H1 (cell line): ENCODE measurements around the gene PTBP3. TPM values are rescaled to one million over a fixed set of nuclear protein-coding genes. Genes with fewer than 3 reads are reported as not detected.

ENCODE experiments used
- CTCF ChIA-PET: fragments of 300-600 bp; sonication (Branson Sonifier 250); formaldehyde crosslinking; loops from one replicate; lab custom pipeline; 2021; ENCODE audit not compliant: partially characterized antibody; lab: Charles Lee
- POLR2A ChIA-PET: fragments of 300-600 bp; sonication (Branson Sonifier 250); formaldehyde crosslinking; loops from one replicate; lab custom pipeline; 2021; ENCODE audit warnings: inconsistent platforms; ENCODE audit not compliant: partially characterized antibody; lab: Charles Lee
- DNase-seq, 2 experiments: peaks; one replicate each; pipeline versions ENCODE4 v3.0.0 to v3.0.0-alpha.2; 2010 to 2022; ENCODE audit warnings: low spot score in 2 of 2, low read depth in 1 of 2, mixed read lengths in 1 of 2
- FAIRE-seq: peaks from 2 replicates; lab custom pipeline; 2011; peaks lifted over from hg19 to GRCh38; lab: Jason Lieb, UNC
- H2AFZ ChIP-seq: 2 replicates; pipeline ENCODE4 v1.8.1; 2012; ENCODE audit warnings: low read length, inconsistent platforms
- H2AK5ac ChIP-seq: 2 replicates; pipeline ENCODE4 v1.6.1; 2013; ENCODE audit warnings: low read depth, low read length
- H2BK120ac ChIP-seq: replicated peaks from 2 replicates; pipeline ENCODE3; 2013; ENCODE audit warnings: low read depth, low read length, inconsistent platforms
- H2BK12ac ChIP-seq: 2 replicates; pipeline ENCODE4 v1.6.1; 2013; ENCODE audit warnings: low read depth, low read length
- H2BK15ac ChIP-seq: 2 replicates; pipeline ENCODE4 v1.6.1; 2013; ENCODE audit warnings: low read length
- H2BK20ac ChIP-seq: 2 replicates; pipeline ENCODE4 v1.6.1; 2013; ENCODE audit warnings: low read length
- H2BK5ac ChIP-seq: 2 replicates; pipeline ENCODE4 v1.6.1; 2013; ENCODE audit warnings: low read depth, low read length
- H3K14ac ChIP-seq: 2 replicates; pipeline ENCODE4 v1.6.1; 2013; ENCODE audit warnings: inconsistent platforms; ENCODE audit not compliant: insufficient read length
- H3K18ac ChIP-seq: 2 replicates; pipeline ENCODE4 v1.6.1; 2013; ENCODE audit warnings: low read length; ENCODE audit errors: extremely low read depth
- H3K23ac ChIP-seq: 2 replicates; pipeline ENCODE4 v1.6.1; 2013; ENCODE audit warnings: inconsistent platforms; ENCODE audit not compliant: insufficient read length
- H3K23me2 ChIP-seq: 2 replicates; pipeline ENCODE4 v1.6.1; 2013; ENCODE audit warnings: low read depth, low read length
- H3K27ac ChIP-seq: 2 replicates; pipeline ENCODE4 v1.6.1; 2011; ENCODE audit warnings: low read depth, low read length, inconsistent platforms
- H3K27me3 ChIP-seq, 4 experiments: replicated peaks in 1 of 4; 1 replicate in 1 of 4; 2 replicates in 3 of 4; pipeline versions ENCODE4 v1.6.1 to v1.8.1; 2011 to 2013; ENCODE audit warnings: low read length in 3 of 4, mild to moderate bottlenecking in 3 of 4, inconsistent platforms in 2 of 4, mixed read lengths in 2 of 4, moderate library complexity in 1 of 4; ENCODE audit not compliant: control insufficient read depth in 3 of 4, insufficient read depth in 3 of 4; ENCODE audit errors: extremely low read depth in 1 of 4
- H3K36me3 ChIP-seq, 4 experiments: 2 replicates each; pipeline versions ENCODE4 v1.6.1 to v1.8.1; 2011 to 2013; ENCODE audit warnings: mild to moderate bottlenecking in 4 of 4, low read length in 3 of 4, moderate library complexity in 2 of 4, control low read depth in 1 of 4, inconsistent platforms in 1 of 4; ENCODE audit not compliant: insufficient read depth in 4 of 4, control insufficient read depth in 2 of 4
- H3K4ac ChIP-seq: replicated peaks from 2 replicates; pipeline ENCODE3; 2013; ENCODE audit warnings: low read length, low read depth, mixed read lengths, inconsistent platforms; ENCODE audit not compliant: insufficient read length
- H3K4me1 ChIP-seq, 4 experiments: replicated peaks in 1 of 4; 1 replicate in 1 of 4; 2 replicates in 3 of 4; pipeline versions ENCODE4 v1.6.1 to v1.8.1; 2011 to 2013; ENCODE audit warnings: low read length in 3 of 4, inconsistent platforms in 2 of 4, mixed read lengths in 1 of 4; ENCODE audit not compliant: insufficient read depth in 4 of 4, control insufficient read depth in 3 of 4
- H3K4me2 ChIP-seq, 2 experiments: 2 replicates each; pipeline versions ENCODE4 v1.6.1 to v1.8.1; 2011 to 2013; ENCODE audit warnings: low read depth in 2 of 2, low read length in 2 of 2, control low read depth in 1 of 2, inconsistent platforms in 1 of 2, mild to moderate bottlenecking in 1 of 2; ENCODE audit not compliant: insufficient read depth in 1 of 2
- H3K4me3 ChIP-seq, 4 experiments: fragments of 200-600, 300-600 bp in 1 of 4; sonication (generic), shearing (Covaris generic), sonication (Bioruptor Twin) in 1 of 4; 2 replicates each; pipeline versions ENCODE4 v1.5.1 to v1.8.1; 2011 to 2016; ENCODE audit warnings: low read length in 4 of 4, low read depth in 3 of 4, control low read depth in 2 of 4, inconsistent platforms in 2 of 4, mild to moderate bottlenecking in 2 of 4, mixed read lengths in 1 of 4, moderate library complexity in 1 of 4; ENCODE audit not compliant: insufficient read depth in 2 of 4; ENCODE audit errors: extremely low read depth in 1 of 4
- H3K56ac ChIP-seq: replicated peaks from 2 replicates; pipeline ENCODE3; 2013; ENCODE audit warnings: low read depth, mild to moderate bottlenecking, mixed read lengths, low read length, inconsistent platforms; ENCODE audit not compliant: insufficient read length
- H3K79me1 ChIP-seq: 2 replicates; pipeline ENCODE4 v1.6.1; 2013; ENCODE audit warnings: low read depth, low read length, control low read depth
- H3K79me2 ChIP-seq, 2 experiments: 2 replicates each; pipeline versions ENCODE4 v1.6.1 to v1.8.1; 2012 to 2013; ENCODE audit warnings: low read length in 2 of 2, mild to moderate bottlenecking in 2 of 2, inconsistent platforms in 1 of 2; ENCODE audit not compliant: insufficient read depth in 2 of 2, control insufficient read depth in 1 of 2
- H3K9ac ChIP-seq, 4 experiments: replicated peaks in 1 of 4; 1 replicate in 1 of 4; 2 replicates in 3 of 4; pipeline versions ENCODE4 v1.6.1 to v1.8.1; 2011 to 2013; ENCODE audit warnings: low read depth in 3 of 4, low read length in 3 of 4, control low read depth in 2 of 4, mild to moderate bottlenecking in 2 of 4, moderate library complexity in 2 of 4, inconsistent platforms in 1 of 4; ENCODE audit errors: extremely low read depth in 1 of 4
- H3K9me3 ChIP-seq, 2 experiments: 2 replicates each; pipeline versions ENCODE4 v1.6.1 to v1.8.1; 2012 to 2013; ENCODE audit warnings: mild to moderate bottlenecking in 2 of 2, moderate library complexity in 2 of 2, control low read depth in 1 of 2, inconsistent platforms in 1 of 2, low read depth in 1 of 2, low read length in 1 of 2, mixed read lengths in 1 of 2; ENCODE audit not compliant: insufficient read depth in 2 of 2
- H4K20me1 ChIP-seq, 2 experiments: replicated peaks in 1 of 2; 2 replicates each; pipeline versions ENCODE3 to v1.8.1; 2011 to 2013; ENCODE audit warnings: inconsistent platforms in 2 of 2, low read length in 2 of 2, mild to moderate bottlenecking in 1 of 2; ENCODE audit not compliant: insufficient read depth in 2 of 2, control insufficient read depth in 1 of 2
- H4K5ac ChIP-seq: 2 replicates; pipeline ENCODE4 v1.6.1; 2013; ENCODE audit warnings: low read length, low read depth, mixed read lengths, inconsistent platforms; ENCODE audit not compliant: insufficient read length
- H4K8ac ChIP-seq: 2 replicates; pipeline ENCODE4 v1.8.0; 2013; ENCODE audit warnings: mild to moderate bottlenecking, moderate library complexity, low read length, inconsistent platforms; ENCODE audit not compliant: insufficient read depth; ENCODE audit errors: extremely low read depth
- H4K91ac ChIP-seq: replicated peaks from 2 replicates; pipeline ENCODE3; 2013; ENCODE audit warnings: low read length, mixed read lengths, inconsistent platforms; ENCODE audit not compliant: insufficient read length
- FOSL1 ChIP-seq: IDR thresholded peaks from 2 replicates; pipeline ENCODE4 v1.6.1; 2011; ENCODE audit warnings: mild to moderate bottlenecking, low read depth, low read length, moderate library complexity; ENCODE audit not compliant: insufficient read depth
- GABPA ChIP-seq: IDR thresholded peaks from 2 replicates; pipeline ENCODE4 v1.6.1; 2011; ENCODE audit warnings: mild to moderate bottlenecking, low read length, moderate library complexity, borderline replicate concordance; ENCODE audit not compliant: insufficient read depth
- GTF2F1 ChIP-seq: IDR thresholded peaks from 2 replicates; pipeline ENCODE4 v1.6.1; 2012; ENCODE audit warnings: low read depth, low read length, improper control_type of control experiment, borderline replicate concordance
- HDAC2 ChIP-seq, 2 experiments: fragments of 300-600 bp in 1 of 2; sonication (generic) in 1 of 2; IDR thresholded peaks; 2 replicates each; pipeline ENCODE4 v1.6.1; 2011 to 2012; ENCODE audit warnings: low read depth in 2 of 2, low read length in 2 of 2, mild to moderate bottlenecking in 2 of 2, moderate library complexity in 2 of 2, borderline replicate concordance in 1 of 2, inconsistent platforms in 1 of 2
- JUND ChIP-seq: IDR thresholded peaks from 2 replicates; pipeline ENCODE4 v1.6.1; 2011; ENCODE audit warnings: mild to moderate bottlenecking, improper control_type of control experiment, low read length
- NANOG ChIP-seq: IDR thresholded peaks from 2 replicates; pipeline ENCODE4 v1.6.1; 2011; ENCODE audit warnings: low read length, low read depth, mild to moderate bottlenecking, inconsistent platforms; ENCODE audit not compliant: insufficient read depth, poor library complexity, severe bottlenecking
- POLR2A ChIP-seq, 2 experiments: IDR thresholded peaks; 1 replicate in 1 of 2; 2 replicates in 1 of 2; pipeline ENCODE4 v1.6.1; 2011; ENCODE audit warnings: low read depth in 2 of 2, low read length in 2 of 2, mild to moderate bottlenecking in 2 of 2; ENCODE audit errors: control extremely low read depth in 1 of 2
- RXRA ChIP-seq: IDR thresholded peaks from 2 replicates; pipeline ENCODE4 v1.6.1; 2011; ENCODE audit warnings: low read depth, mild to moderate bottlenecking, low read length, moderate library complexity; ENCODE audit not compliant: insufficient read depth
- SIN3A ChIP-seq, 2 experiments: IDR thresholded peaks in 1 of 2; conservative IDR thresholded peaks in 1 of 2; 2 replicates each; pipeline ENCODE4 v1.6.1; 2011 to 2012; ENCODE audit warnings: low read length in 2 of 2, improper control_type of control experiment in 1 of 2, low read depth in 1 of 2, mild to moderate bottlenecking in 1 of 2
- SUZ12 ChIP-seq: fragments of 200-600 bp; sonication (generic); IDR thresholded peaks from 2 replicates; pipeline ENCODE4 v1.6.1; 2012; ENCODE audit warnings: mild to moderate bottlenecking, inconsistent platforms, low read length, moderate library complexity, mixed read lengths
- TEAD4 ChIP-seq: IDR thresholded peaks from 2 replicates; pipeline ENCODE4 v1.6.1; 2012; ENCODE audit warnings: low read depth, low read length, inconsistent platforms, mixed read lengths
- ZNF274 ChIP-seq: IDR thresholded peaks from 2 replicates; pipeline ENCODE4 v1.7.0; 2012; ENCODE audit warnings: low read length, borderline replicate concordance; ENCODE audit errors: extremely low read depth
- WGBS, 2 experiments: shearing (Covaris generic) in 1 of 2; methylation state at CpG; one replicate each; pipeline versions ENCODE4 v1.1.6 to v1.1.7; 2013 to 2015; ENCODE audit warnings: low lambda C conversion rate in 2 of 2, mixed read lengths in 2 of 2, inconsistent platforms in 1 of 2, low coverage in 1 of 2, missing lambda C conversion rate in 1 of 2; ENCODE audit not compliant: insufficient replicate concordance in 2 of 2, insufficient coverage in 1 of 2, insufficient read length in 1 of 2; ENCODE audit errors: extremely low coverage in 1 of 2, missing lambda C conversion rate in 1 of 2; 5-methylcytosine and 5-hydroxymethylcytosine counted together
- polyA plus RNA-seq, 7 experiments: library from polyadenylated mRNA; depleted of rRNA in 3 of 7; stranded (reverse) in 5 of 7; unstranded in 2 of 7; fragments of >200 nt in 5 of 7; fragments of 200-250 nt in 2 of 7; gene quantifications; 1 replicate in 5 of 7; 2 replicates in 1 of 7; 4 replicates in 1 of 7; pipeline versions ENCODE4 v1.2.1 to v1.2.3, GENCODE V29; 2011 to 2013; ENCODE audit warnings: missing spikeins in 2 of 7, mixed read lengths in 2 of 7
- total RNA-seq: library from RNA; stranded (reverse); fragmentation: NEBNext Ultra II Directional; extraction: Animal tissue kit (Norgen Biotek cat#: 25700); gene quantifications from 2 replicates; pipeline ENCODE4 v1.2.1, GENCODE V29; 2021

PTBP3 gene
- total and polyA plus RNA-seq, 2 of the 8 experiments (the other 6 are each of a cell fraction or from before 2014, with no cell fraction given): 51.0 to 124 TPM

DNA sequence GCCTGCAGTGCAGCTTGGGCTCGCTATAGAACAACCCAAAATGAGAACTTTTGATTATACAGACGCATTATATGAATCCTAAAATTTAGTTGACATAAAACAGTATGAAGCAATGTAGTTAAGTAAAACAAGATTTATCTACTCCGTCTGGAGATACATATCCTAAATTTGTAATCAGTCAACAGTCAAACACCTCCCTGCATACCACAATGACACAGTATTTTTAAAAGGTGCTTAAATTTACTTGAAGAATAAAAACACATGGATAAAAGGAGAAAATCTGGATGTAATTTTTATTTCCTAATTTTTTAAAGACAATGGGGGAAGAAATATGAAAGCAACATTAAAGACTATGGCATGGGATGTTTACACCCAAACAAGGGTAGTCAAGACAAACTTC, 70.8 kb downstream of the PTBP3 start:
- Histone ChIP-seq H3K79me2 (no peaks in the 10 kb centered on the region), H2AK5ac (no peak overlapping the region), H3K23ac (no peak overlapping the region), H2BK5ac (no peak overlapping the region), H4K5ac (no peak overlapping the region), H4K8ac (no peak overlapping the region), H2BK20ac (no peak overlapping the region), H3K9ac (no peak overlapping the region), H3K4me3 (no peak overlapping the region), H3K36me3 (peaks cover 0 to under 1% (median 0%) of the 10 kb centered on the region in 4 experiments; a peak in 2 of 8 replicates), H3K79me1 (no peaks in the 10 kb centered on the region), H3K23me2 (no peaks in the 10 kb centered on the region), H2AFZ (no peak overlapping the region), H3K9me3 (no peaks in the 10 kb centered on the region), H2BK15ac (no peak overlapping the region), H2BK12ac (no peak overlapping the region), H3K18ac (no peak overlapping the region), H4K91ac (no peak overlapping the region), H3K4me1 (no peaks in the 10 kb centered on the region), H3K14ac (no peak overlapping the region), H3K4ac (no peak overlapping the region), H3K56ac (no peak overlapping the region), H4K20me1 (no peaks in the 10 kb centered on the region), H3K27me3 (no peaks in the 10 kb centered on the region), H3K4me2 (no peak overlapping the region), H3K27ac (no peak overlapping the region), H2BK120ac (no peak overlapping the region)
- CTCF ChIA-PET: interaction anchor here (1.3 kb wide), 1 partner anchor 24 kb away, joined by 3 read pairs; no protein-coding TSS in a partner anchor
- POLR2A ChIA-PET: interaction anchor here (0.7 kb wide), 1 partner anchor 117 kb away, joined by 4 read pairs; no protein-coding TSS in a partner anchor
- no peak for DNase-seq
- WGBS, 2 experiments: 88% methylated on average over 3 of the region's 3 CpGs; no CpG with 5 or more reads in 1 of the 2 experiments
- FAIRE-seq: no peak
- TF ChIP-seq GABPA (no peak), SUZ12 (no peak), GTF2F1 (no peak), HDAC2 (IDR thresholded peaks at IDR 0.05; ENCODE audit: borderline replicate concordance in 1 of 2, low read depth in 2 of 2, low read length in 2 of 2) (no peak), RXRA (no peak), FOSL1 (no peak), POLR2A (IDR thresholded peaks at IDR 0.05; ENCODE audit: control extremely low read depth in 1 of 2, low read depth in 2 of 2, low read length in 2 of 2) (no peak), TEAD4 (no peak), SIN3A (conservative IDR thresholded peaks at IDR 0.05 in 1 of 2, IDR thresholded peaks at IDR 0.05 in 1 of 2; ENCODE audit: low read depth in 1 of 2, low read length in 2 of 2) (no peak), ZNF274 (no peak), NANOG (no peak), JUND (no peak)
